Measurements from ENCODE around the gene SEC16A.
A peak's percentile ranks its signal among the peaks of the same experiment; 100 is the strongest.

SEC16A gene

DNA sequence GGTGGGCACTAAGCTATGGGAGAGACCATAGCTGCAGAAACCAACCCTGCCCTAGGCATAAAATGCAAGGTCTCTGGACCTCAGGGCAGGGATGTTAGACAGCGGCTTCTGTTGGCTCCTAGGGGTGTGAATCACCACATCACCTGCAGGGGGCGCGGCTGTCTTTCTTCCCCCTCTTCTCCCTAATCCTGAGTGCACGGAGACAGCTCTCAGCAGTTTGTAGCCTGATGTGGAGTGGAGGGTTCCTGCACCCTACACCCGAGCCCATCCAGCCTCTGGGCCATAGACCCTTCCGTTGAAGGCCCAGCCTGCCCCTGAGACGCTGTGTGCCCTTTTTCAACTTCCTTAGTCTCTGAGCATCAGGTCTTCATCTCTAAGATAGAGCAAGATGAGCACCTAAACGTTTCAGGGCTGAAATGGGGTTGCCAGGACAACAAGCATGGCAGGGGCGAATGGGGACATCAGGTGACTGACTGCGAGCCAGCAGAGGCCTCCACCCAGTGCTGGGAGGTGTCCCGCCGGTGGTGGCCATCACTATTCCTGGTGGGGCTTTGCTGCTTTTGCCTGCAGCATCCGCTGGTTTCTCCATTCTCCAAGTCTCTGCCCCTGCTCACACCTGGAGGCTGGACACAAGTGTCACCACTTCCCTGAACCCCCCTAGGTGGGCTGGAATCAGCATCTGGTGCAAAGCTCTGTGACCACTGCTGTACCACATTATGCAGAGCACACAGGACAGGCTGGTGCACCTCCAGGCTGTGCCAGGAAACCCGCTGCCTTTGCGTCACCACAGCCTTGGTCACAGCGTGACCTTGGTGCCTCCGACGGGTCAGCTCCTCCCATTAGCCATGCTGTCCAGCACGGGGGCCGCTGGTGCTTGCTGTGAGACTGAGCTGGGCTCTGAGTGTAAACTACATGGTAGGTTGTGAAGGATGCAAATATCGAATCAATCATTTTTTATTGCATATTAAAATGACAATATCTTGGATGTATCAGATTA, 2.5 kb upstream of the SEC16A start:
- peak; percentile 77 for DNase-seq (ENCODE audit: low spot score)

DNA sequence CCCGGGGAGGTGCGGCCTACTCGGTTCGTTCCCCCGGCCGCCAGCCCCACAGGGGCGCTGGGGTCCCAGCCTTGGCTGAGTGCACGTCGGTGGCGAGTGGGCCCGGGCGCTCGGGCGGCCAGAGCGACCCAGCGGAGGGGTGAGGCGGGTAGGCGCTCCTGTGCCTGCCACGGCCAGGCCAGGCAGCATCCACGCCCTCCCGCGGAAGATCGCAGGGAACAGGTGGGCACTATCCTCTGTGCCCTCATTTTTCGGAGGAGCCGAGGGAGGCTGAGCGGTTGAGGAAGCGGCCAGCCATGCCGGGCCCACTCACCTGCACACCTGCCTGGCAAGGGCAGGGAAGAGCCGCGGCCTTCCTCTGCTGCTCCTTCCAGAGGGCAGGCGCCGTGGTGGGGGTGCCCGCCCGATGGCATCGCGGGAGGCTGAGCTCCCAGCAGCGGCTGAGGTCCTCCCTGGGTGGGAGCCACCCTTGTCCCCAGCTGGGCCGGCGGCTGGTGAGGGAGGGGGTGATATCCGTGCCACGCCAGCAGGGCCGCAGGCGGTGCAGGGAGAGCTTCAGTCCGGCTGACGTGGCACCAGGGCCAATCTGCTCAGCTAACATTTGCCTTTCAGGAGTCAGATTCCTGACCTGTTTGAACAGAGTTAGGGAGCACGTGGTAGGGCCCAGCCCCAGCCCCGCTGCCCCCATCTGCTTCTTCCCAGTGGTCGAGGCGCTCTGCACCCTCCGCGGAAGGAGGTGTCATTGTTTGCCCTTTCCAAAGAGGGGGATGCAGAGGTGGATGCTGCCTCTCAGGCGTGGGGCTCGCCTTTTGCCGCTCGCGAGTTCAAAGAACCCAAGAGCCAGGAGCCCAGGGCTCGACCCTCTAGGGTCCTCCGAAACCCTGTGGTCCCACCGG, 1.6 kb upstream of the SEC16A start:
- DNase-seq (ENCODE audit: low spot score) = no peak

DNA sequence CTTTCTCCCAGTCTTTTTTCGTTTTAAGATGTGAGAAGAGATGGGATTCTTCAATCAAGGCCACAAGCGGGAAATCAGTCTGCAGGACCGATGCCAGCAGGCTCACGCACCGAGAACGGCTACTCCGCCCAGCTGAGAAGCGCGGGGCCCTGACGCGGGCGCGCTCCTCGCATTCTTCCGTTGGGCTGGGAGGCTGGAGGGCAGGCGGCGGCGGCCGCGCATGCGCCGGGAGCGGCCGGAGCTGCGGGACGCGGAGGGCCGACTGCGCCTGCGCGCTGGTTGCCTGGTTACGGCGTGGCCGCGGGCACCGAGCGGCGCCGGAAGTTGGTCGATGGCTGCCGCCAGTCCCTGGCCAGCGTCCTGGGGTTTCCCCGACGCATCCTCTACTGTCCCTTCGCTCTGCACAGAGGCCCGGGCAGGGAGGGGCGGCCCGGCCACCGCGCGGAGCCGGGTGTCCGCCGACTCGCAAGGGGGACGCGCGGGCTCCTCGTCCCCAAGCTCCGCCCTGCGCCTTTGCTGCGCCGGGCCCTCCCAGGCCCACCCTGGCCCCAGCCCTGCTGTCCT, 831 bp upstream of the SEC16A start:
- peak; percentile 98 for DNase-seq (ENCODE audit: low spot score)

DNA sequence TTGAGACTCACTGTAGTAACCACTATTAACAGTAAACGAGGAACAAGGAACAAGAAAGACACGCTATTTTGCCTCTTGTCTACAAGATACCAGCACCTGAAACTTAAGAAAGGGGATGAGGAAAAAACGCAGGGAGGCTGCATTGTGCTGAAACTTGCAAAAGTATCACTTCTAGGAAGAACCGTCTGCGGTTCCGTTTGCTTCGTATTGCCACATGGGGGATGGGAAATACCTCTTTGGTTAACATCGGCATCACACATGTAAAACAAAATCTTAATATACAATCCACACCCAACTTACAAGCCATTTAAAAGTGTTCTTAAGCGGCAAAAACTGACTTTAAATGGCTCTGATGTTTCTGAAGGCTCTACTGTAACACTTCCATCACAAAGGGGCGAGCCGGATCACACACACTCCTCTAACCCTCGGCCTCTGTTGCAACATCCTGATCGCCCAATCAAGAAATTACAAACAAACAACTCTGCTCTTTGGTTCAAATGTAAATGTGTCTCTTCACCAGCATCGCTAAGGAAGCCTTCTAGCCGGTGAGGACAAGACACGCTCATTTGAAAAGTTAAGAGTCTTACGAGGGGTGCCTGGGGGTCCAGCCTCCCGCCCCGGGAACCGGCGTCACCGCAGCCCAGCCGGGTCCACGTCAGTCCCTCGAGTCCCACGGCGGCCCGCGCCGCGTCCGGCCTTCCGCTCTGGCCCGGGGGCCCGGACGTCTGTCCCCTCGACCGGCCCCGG, 621 bp downstream of the SEC16A start:
- no peak for DNase-seq (ENCODE audit: low spot score)

DNA sequence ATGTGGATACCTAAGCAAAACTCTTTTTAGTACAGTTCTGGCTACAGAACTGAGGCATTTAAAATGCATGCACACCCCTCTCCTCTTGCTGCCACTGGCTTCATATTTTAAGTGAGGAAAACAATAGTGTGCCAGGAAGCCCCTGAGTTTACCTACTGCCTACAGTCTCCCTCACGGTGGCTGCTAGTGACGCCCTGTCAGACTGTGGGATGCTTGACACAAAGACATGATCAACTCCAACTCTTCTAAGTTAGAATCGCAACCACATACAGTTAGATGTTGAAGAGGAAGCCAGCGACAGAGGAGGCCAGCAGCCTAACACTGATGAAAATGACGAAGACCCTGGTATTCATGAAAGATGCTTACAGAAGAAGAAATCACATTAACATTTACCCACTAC, 1.3 kb downstream of the SEC16A start:
- DNase-seq (ENCODE audit: low spot score) = no peak

DNA sequence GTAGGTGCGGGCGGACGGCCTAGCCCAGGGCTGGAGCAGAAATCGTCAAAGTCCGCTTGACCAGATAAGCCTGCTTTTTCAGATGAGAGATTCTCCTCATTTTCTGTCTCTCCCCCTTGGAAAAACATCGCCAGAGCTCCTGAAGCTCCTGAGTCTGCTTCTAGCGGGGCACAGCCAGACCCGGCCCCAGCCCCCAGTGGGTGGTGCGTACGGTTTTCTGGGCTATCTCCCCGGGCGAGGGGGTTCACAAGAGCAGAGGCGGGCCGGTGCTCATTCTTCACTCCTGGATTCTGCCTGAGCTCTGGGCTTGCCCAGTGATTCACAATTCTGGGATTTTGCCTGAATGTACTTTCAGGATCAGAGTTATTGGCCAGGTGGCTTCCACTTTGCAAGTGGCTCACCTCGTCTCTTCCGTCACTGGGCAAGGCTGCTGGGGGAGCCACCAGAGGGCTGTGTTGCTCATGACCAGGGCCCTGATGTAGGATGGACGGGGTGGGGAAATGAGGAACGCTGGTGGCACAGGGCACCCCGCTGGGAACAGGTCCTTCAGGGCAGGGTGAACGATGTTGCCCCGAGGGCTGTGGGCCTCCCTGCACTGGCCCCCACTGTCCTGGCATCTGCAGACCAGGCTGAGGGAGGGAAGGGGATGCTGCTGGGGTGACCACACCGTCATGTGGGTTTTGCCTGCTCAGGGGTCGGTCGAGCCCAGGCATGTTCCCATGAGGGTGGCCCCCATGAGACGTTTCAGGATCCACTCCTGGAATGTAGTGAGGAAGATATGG, 6.3 kb downstream of the SEC16A start:
- DNase-seq (ENCODE audit: low spot score) = no peak

DNA sequence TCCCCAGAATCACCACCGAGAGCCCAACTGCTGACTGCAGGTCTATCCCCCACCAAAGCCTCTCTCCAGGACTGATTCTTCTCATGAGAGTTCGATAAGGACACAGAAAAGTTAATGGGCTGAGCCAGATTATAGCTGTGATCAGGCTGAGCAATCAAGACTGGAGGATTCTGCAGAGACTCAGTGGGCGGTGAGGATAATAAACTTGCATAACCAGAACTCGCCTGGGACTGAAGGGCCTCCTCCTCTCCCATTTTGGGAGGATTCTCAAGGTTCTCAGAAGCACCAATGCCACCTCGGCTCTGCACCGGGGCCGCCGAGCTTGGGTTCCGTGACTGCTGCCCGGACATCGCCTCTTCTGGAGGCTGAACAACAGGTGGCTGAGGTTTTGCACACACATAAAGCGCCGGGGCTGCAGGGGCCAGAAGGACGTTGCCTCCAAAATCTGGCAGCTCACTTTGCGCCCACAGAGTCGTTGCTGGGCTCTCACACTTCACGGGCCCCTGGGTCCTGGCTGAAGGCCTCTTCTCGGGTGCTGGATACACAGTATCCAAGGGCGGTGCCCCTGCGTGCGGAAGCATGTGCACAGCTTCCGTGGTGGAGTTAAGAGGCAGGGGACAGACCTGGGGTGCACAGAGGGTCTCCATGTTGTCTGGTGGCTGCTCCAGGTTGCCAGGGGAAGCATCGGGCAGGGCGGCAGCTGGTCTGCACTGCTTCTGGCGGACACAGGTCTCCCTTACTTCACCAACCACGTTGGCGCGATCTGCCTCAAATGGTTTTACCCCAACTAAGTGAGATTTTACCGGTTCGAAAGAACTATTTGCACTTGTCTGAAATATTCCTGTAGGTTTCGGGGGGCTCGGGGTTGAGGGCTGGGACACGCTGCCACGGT, 7.6 kb downstream of the SEC16A start:
- no peak for DNase-seq (ENCODE audit: low spot score)

DNA sequence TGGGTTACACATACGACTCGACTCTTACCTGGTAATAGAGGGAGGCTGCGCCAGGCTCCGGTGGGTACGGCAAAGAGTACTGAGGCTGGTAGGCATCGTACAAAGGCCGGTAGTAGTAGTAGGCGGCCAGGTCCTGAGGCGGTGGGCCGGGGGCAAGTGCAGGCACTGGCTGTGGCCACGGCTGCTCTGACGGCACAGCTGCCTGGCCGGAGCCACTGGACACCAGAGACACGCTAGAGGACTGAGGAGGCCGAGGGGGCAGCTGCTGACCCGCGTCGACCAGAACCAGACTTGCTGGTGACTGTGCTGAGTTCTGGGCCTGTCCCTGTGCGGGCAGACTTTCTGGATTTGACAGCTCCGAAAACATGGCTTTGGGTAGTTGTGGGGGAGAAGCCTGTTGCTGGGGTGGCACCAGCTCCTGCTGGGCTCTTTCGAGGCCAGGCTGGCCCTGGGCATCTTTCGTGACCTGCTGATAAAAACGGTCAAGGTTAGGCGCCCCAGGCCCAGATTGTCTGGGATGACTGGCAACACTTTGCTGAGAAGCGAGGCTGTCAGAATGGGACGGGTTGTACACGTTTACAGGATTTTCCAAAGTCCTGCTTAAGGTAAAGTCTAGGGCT, 8.7 kb downstream of the SEC16A start:
- DNase-seq (ENCODE audit: low spot score) = no peak

DNA sequence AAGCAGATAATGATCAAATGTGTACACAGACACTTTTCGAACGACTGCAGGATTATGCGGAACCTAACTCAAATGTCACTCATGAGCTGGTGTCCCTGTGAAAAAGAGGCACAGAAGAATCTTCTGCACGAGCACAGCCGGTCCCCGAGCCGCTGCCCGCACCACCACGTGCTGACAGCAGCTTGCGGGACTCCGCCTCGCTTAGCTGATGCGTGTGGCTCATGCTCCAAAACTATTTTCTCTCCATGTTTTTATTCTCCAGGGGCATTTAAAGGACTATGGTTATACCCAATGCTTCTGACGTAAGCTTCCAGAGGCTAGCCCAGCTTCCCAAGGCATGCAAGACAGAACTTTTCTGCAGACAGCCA, 9.5 kb downstream of the SEC16A start:
- no peak for DNase-seq (ENCODE audit: low spot score)

DNA sequence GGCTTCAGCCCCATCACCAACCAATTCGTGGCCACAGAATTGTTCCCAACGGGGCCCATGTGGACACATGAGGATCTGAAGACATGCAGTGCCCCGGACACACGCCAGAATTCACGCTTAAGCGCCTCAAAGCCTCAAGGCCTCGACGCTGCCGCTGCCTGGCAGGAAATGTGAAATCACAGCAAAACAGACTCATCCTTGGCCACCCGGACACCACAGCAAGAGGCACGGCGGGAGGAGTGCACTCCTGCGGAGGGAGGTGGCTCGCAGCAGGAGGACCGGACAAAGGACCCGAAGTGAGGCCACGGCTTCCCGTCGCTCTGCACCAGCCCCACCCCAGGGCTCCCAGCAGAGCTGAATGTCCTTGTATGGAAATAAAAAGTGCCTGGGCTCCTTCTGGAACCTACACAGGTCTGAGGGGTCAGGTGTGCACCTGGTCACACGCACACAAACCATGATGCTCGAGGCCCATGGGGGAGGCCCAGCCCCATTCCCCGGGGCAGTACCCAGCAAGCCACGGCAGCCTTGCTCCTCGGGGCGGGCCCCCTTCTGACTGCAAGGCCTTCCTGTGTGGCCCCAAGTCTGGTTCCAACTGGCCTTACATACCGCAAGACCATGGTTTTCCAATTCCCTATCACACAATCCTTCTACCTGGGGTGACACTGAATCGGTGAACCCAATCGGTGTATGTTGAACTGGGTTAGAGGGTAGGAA, 10.0 kb downstream of the SEC16A start:
- no peak for DNase-seq (ENCODE audit: low spot score)

DNA sequence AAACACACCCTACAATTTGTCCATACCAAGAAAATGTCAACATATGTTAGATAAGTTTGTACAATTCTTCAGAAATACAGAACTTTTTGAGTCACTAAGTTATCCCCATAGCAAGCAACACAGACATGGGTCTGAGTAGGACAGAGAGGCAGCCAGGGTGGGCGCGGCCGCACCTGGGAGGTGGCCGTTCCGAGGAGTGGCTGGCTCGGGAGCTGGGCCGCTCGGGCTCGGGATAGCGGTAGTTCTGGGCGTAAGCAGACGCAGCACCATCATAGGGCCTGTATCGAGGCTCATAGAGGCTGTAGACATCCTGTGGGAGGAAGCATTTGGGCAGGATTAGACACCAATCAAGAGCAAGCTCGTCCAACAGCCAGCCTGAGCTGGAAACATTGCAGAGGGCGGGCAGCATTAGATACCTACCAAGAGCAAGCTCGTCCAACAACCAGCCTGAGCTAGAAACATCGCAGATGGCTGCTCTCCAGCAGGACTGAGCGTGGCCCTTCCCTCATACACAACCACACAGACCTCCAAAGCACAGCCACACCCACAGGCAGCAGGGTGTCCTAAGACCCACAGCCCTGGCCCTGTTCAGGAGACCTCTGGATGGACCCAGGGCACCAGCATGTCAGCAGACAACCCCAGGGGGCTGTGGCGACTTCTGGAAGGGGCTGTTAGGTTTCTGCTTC, 10.9 kb downstream of the SEC16A start:
- DNase-seq (ENCODE audit: low spot score) = no peak

DNA sequence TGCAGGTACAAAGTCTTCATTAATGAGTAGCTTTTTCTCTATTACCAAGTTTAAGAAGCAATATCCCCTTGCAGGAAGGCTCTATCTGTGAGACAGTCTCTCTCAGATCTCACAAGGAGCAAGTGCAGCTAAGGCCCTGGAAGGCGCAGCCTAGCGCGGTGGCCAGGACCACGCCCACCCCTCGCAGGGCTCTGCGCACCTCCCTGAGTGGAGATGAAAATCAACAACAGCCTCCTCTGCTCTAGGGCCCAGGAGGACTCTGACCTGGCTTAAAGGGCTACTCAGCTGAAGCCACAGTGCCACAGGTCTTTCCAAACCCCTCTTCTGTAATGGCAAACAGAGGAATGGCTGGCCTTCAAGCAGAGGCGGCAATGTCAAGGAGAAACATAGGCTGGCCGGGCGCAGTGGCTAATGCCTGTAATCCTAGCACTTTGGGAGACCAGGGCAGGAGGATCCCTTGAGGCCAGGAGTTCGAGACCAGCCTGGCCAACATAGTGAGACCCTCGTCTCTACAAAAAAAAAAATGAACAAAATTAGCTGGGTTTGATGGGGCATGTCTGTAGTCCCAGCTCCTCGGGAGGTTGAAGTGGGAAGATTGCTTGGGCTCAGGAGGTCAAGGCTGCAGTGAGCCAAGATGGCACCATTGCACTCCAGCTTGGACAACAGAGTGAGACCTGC, 11.9 kb downstream of the SEC16A start:
- no peak for DNase-seq (ENCODE audit: low spot score)

DNA sequence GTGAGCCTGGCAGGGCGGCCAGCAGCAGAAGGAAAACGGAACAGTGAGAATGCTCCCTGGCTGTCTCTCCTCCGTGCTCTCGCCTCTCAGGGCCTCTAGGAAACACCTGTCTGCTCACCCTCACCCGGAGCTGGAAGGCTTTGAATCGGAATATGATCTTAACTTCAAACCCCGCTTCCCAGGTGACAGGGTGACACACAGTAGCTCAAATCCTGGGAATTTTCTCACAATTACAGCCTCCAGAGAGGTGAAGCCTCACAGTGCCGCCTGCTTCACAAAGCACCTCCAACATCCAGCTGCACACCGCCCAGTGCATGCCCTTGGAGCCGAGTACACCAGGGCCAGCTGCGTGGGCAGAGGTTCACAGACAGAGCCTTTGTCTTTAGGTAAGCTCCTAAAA, 12.5 kb downstream of the SEC16A start:
- no peak for DNase-seq (ENCODE audit: low spot score)

DNA sequence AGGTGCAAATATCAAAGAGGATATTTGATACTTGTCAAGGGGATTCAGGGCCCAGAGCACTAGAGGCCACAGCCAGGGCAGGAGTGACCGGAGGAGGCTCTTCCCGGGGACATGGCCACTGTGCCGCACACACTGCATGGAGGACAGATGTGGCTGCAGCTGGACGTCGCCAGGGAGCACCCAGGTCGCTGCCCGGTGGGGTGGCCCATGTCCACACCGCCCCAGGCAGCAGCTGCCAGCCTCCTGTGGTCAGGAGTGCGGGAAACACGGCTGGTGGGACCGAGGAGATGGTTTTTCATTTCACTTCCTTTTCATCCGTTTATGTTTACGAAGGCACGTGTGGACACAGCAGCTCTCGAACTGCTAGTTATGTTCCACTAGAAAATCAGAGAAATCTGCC, 15.1 kb downstream of the SEC16A start:
- DNase-seq (ENCODE audit: low spot score) = no peak

DNA sequence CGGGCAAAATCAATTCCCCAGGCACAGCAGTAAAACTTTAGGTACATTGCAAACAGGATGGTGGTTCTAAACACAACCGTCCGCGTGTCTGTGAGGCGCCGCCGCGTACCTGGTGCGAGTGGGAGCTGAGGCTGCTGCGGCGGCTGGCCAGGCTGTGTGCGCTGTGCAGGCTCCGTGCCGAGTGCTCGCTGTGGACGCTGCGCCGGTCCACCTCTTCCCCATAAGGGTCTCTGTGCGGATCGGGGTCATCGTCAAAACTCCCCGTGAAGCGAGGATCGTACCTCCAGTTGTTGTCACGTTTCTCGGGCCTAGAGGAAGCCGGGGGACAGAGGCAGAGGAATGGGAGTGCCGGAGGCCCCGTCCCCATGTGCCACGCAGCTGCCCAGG, 16.7 kb downstream of the SEC16A start:
- no peak for DNase-seq (ENCODE audit: low spot score)

DNA sequence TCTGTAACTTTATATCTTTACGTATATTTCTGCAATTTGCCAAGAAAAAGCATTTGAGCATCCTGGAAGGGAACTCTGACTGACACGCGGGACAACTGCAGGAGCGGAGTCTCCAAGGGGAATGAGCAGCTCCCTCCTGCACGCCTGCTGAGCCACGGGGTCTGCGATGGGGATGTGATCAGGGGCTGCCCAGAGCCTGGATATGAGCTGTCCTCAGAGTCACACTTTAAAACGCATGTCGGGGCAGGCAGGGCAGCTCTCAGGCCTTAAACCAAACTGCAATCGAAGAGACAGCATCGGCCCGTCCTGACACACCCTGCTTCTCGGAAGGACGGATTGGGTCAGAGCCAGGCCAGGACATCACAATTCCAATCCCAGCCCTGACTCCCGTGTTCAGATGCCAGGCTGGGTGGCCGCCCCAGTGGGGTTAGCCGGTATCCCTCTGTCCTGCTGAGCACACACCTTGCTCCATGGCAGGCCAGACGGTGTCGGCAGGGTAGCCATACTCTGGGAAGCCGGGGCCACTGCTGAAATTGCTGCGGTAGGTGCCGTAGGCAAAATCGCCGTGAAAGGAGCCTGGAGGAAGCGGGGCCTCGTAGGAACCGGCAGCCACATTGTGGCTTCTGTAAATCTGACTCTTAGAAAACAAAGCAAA, 17.2 kb downstream of the SEC16A start:
- no peak for DNase-seq (ENCODE audit: low spot score)

DNA sequence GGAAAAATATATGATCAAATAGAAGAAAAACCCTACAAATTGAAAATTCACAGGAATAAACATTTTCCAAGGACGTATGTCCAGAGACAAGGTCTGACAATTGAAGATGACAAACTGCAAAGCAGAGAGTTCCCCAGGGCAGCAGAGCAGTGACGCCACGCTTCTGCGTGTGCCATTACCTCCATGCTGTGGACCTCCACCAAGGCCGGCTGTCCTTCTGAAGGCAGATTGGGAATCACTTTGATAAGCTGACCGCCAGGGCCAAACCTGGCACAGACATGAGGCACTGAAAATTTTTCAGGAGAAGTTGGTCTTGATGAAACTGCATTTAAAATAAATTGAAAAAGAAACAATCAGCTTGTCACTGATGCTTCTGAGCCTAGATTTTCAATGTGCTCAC, 18.6 kb downstream of the SEC16A start:
- DNase-seq (ENCODE audit: low spot score) = no peak
